T-helper 1 cell treated with Interleukin-12 subunit alpha and Interleukin-12 subunit beta and Interleukin-4 antibody, amounts not matched to agents 30 ng/mL and 1 ng/mL, for 36 hours (primary cell): ENCODE data around the gene TFPT. TPM values are rescaled to one million over a fixed set of nuclear protein-coding genes. Genes with fewer than 3 reads are reported as not detected.
"Not testable (repeated sequence)": the region's sequence is repeated elsewhere in the genome, so short reads cannot be mapped to it uniquely, and the experiment has no call there.

Source experiments
- intact Hi-C: fragments of 100-400 bp; cut with micrococcal nuclease; formaldehyde crosslinking; loops from one replicate; pipeline ENCODE4 v1.15.1; 2024
- total RNA-seq: library from RNA; stranded (reverse); gene quantifications from 2 replicates; pipeline ENCODE4 v1.2.3, GENCODE V29; 2022

TFPT gene
- total RNA-seq, 1 donor from 2014 or later, result 48.5 TPM

- intact Hi-C loops, result no loop called here
Measured at GRCh38 chr19:54125713-54126112, 10.3 kb upstream of the TFPT start.

GRCh38 chr19:54124393-54124792 is 8.9 kb upstream of the TFPT start:
- intact Hi-C loops, result no loop called here

GRCh38 chr19:54123682-54124081 is 8.2 kb upstream of the TFPT start:
- intact Hi-C loops, result no loop called here

- intact Hi-C loops, result no loop called here
Measured at GRCh38 chr19:54121259-54121658, 5.8 kb upstream of the TFPT start.

- intact Hi-C loops, result loop anchor here (1.0 to 10.0 kb wide), 14 partner anchors 12 to 1491 kb away; partner anchors contain the start of genes CNOT3, LENG1, NDUFA3 and RPS9
Measured at GRCh38 chr19:54114340-54115108, 933 bp downstream of the TFPT start.

- intact Hi-C loops, result loop anchor here (10.0 kb wide), 2 partner anchors 675 to 915 kb away; partner anchors contain the start of genes ZNF665 and ZNF761
Measured at GRCh38 chr19:54109651-54110050, 5.8 kb downstream of the TFPT start.

GRCh38 chr19:54108496-54108895 is 7.0 kb downstream of the TFPT start:
- intact Hi-C loops, result no loop called here

- intact Hi-C loops, result no loop called here
Measured at GRCh38 chr19:54107876-54108490, 7.5 kb downstream of the TFPT start.

- intact Hi-C loops, result no loop called here
Measured at GRCh38 chr19:54106716-54107115, 8.7 kb downstream of the TFPT start.

GRCh38 chr19:54105796-54106195 is 9.7 kb downstream of the TFPT start:
- intact Hi-C loops, result no loop called here

GRCh38 chr19:54104998-54105715 is 10.3 kb downstream of the TFPT start:
- intact Hi-C loops, result no loop called here

- intact Hi-C loops, result loop anchor here (1.0 to 2.0 kb wide), 9 partner anchors 13 to 1014 kb away; partner anchors contain the start of genes CNOT3, LENG1, LENG8 and MYADM
Measured at GRCh38 chr19:54102421-54103169, 12.9 kb downstream of the TFPT start, which contains the start of gene NDUFA3. NDUFA3 (plus strand) TSS chr19:54102855; CDS start chr19:54102879, 24 bp downstream.

GRCh38 chr19:54100561-54100960 is 14.9 kb downstream of the TFPT start, which contains the start of gene OSCAR:
OSCAR (minus strand) TSS chr19:54100803; CDS start chr19:54100792, 11 bp downstream.
- intact Hi-C loops, result no loop called here

- intact Hi-C loops, result not testable (repeated sequence)
Measured at GRCh38 chr19:54099903-54100255, 15.6 kb downstream of the TFPT start.

- intact Hi-C loops, result no loop called here
Measured at GRCh38 chr19:54099190-54099902, 16.1 kb downstream of the TFPT start.

- intact Hi-C loops, result loop anchor here (2.0 kb wide), 1 partner anchor 18 kb away; the partner anchor contains the start of genes PRPF31 and TFPT
Measured at GRCh38 chr19:54096617-54097106, 18.8 kb downstream of the TFPT start.

- intact Hi-C loops, result loop anchor here (2.0 kb wide), 1 partner anchor 19 kb away; the partner anchor contains the start of genes PRPF31 and TFPT
Measured at GRCh38 chr19:54095859-54096616, 19.4 kb downstream of the TFPT start.

GRCh38 chr19:54095136-54095858 is 20.2 kb downstream of the TFPT start:
- intact Hi-C loops, result no loop called here
